GM19351 (cell line): Measurements from ENCODE around the gene IFNA2.
"Not testable (repeated sequence)": the region's sequence is repeated elsewhere in the genome, so short reads cannot be mapped to it uniquely, and the experiment has no call there.

Experiments used
- ATAC-seq: cut with Tn5 transposase; IDR thresholded peaks from one replicate; pipeline ENCODE4 v1.9.1; 2021; ENCODE audit warnings: mild to moderate bottlenecking, moderate library complexity; ENCODE audit not compliant: unreplicated experiment

The IFNA2 gene

GRCh38 chr9:21385131-21385670, at the start of gene IFNA2:
Gene IFNA2, minus strand, starts transcription at chr9:21385398. Its CDS starts 69 bp downstream, at chr9:21385329.
- ATAC-seq, result no peak

GRCh38 chr9:21435015-21435383, 49.8 kb upstream of the IFNA2 start:
- ATAC-seq, result not testable (repeated sequence)

GRCh38 chr9:21434202-21435014, 49.2 kb upstream of the IFNA2 start:
- no peak for ATAC-seq

GRCh38 chr9:21432672-21433425, 47.7 kb upstream of the IFNA2 start:
- peak; percentile 69 for ATAC-seq

GRCh38 chr9:21429191-21429590, 44.0 kb upstream of the IFNA2 start:
- no peak for ATAC-seq

- ATAC-seq, result peak; percentile 51
Observed at GRCh38 chr9:21428235-21428634, 43.0 kb upstream of the IFNA2 start.

GRCh38 chr9:21415493-21416267, 30.5 kb upstream of the IFNA2 start:
- no peak for ATAC-seq

- ATAC-seq, result no peak
Observed at GRCh38 chr9:21414220-21414940, 29.2 kb upstream of the IFNA2 start.

GRCh38 chr9:21413624-21414023, 28.4 kb upstream of the IFNA2 start:
- peak; percentile 47 for ATAC-seq

- ATAC-seq, result no peak
Observed at GRCh38 chr9:21413151-21413550, 28.0 kb upstream of the IFNA2 start.

GRCh38 chr9:21412107-21412506, 26.9 kb upstream of the IFNA2 start:
- peak; percentile 85 for ATAC-seq

- ATAC-seq, result no peak
Observed at GRCh38 chr9:21408817-21409216, 23.6 kb upstream of the IFNA2 start, which contains the start of gene IFNA8. Gene IFNA8, plus strand, starts transcription at chr9:21409117. Its CDS starts 60 bp downstream, at chr9:21409177.

- no peak for ATAC-seq
Observed at GRCh38 chr9:21404146-21404545, 18.9 kb upstream of the IFNA2 start.

GRCh38 chr9:21402386-21403251, 17.4 kb upstream of the IFNA2 start:
- no peak for ATAC-seq

- ATAC-seq, result no peak
Observed at GRCh38 chr9:21399956-21400355, 14.8 kb upstream of the IFNA2 start.

- ATAC-seq, result no peak
Observed at GRCh38 chr9:21398955-21399489, 13.8 kb upstream of the IFNA2 start.

GRCh38 chr9:21395778-21396717, 10.8 kb upstream of the IFNA2 start:
- peak; percentile 70 for ATAC-seq

GRCh38 chr9:21392270-21392669, 7.1 kb upstream of the IFNA2 start:
- peak; percentile 89 for ATAC-seq
